Liver (tissue), 3 donors: ENCODE measurements around the gene CALHM3.

Source experiments
- EGR1 ChIP-seq, 2 donors: IDR thresholded peaks; 2 replicates each; pipeline ENCODE4 v1.6.1; 2016 to 2018; ENCODE audit warnings: antibody characterized with exemption in 2 of 2, low read depth in 2 of 2
- FOXA1 ChIP-seq: IDR thresholded peaks from 2 replicates; pipeline ENCODE4 v1.6.1; 2016; ENCODE audit warnings: antibody characterized with exemption
- TF ChIP-seq, protein P1 (sequence below): fragments of 150-350 bp; IDR thresholded peaks from 2 replicates; pipeline ENCODE4 v1.5.1; 2017; ENCODE audit warnings: improper control_type of control experiment, low read depth, low read length; ENCODE audit not compliant: missing input control
- donor health status: healthy.
- donor health status: healthy.

- TF ChIP-seq, protein P1, sequence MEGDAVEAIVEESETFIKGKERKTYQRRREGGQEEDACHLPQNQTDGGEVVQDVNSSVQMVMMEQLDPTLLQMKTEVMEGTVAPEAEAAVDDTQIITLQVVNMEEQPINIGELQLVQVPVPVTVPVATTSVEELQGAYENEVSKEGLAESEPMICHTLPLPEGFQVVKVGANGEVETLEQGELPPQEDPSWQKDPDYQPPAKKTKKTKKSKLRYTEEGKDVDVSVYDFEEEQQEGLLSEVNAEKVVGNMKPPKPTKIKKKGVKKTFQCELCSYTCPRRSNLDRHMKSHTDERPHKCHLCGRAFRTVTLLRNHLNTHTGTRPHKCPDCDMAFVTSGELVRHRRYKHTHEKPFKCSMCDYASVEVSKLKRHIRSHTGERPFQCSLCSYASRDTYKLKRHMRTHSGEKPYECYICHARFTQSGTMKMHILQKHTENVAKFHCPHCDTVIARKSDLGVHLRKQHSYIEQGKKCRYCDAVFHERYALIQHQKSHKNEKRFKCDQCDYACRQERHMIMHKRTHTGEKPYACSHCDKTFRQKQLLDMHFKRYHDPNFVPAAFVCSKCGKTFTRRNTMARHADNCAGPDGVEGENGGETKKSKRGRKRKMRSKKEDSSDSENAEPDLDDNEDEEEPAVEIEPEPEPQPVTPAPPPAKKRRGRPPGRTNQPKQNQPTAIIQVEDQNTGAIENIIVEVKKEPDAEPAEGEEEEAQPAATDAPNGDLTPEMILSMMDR = no peak
- TF ChIP-seq FOXA1 (no peak), EGR1 (IDR thresholded peaks at IDR 0.05; ENCODE audit: low read depth in 2 of 2) (no peak)
These were observed 22.1 kb upstream of the CALHM3 start for GRCh38 chr10:103501186-103501585.
